Epithelial cell of esophagus (primary cell): ENCODE results near the gene SLC44A4.
"Not testable (repeated sequence)": the region's sequence is repeated elsewhere in the genome, so short reads cannot be mapped to it uniquely, and the experiment has no call there.

Source experiments
- DNase-seq: peaks from one replicate; pipeline ENCODE4 v3.0.0; 2010; ENCODE audit warnings: low read depth
- H3K4me3 ChIP-seq: 2 replicates; pipeline ENCODE4 v1.5.1; 2011; ENCODE audit warnings: mild to moderate bottlenecking, low read length, control low read depth
- CTCF ChIP-seq: IDR thresholded peaks from 2 replicates; pipeline ENCODE4 v1.5.1; 2011; ENCODE audit warnings: low read depth, mild to moderate bottlenecking, low read length, control low read depth, inconsistent platforms; ENCODE audit not compliant: insufficient read depth; ENCODE audit errors: missing control alignments

The SLC44A4 gene

GRCh38 chr6:31907158-31907813 is 28.5 kb upstream of the SLC44A4 start:
- no peak for DNase-seq

GRCh38 chr6:31906727-31907126 is 27.9 kb upstream of the SLC44A4 start:
- not testable (repeated sequence) for DNase-seq

More at GRCh38 chr6:31907158-31907813, 28.5 kb upstream of the SLC44A4 start:
- no peak for TF ChIP-seq CTCF
- H3K4me3 ChIP-seq, result no peak overlapping the region

GRCh38 chr6:31906122-31906521 is 27.3 kb upstream of the SLC44A4 start:
- no peak for TF ChIP-seq CTCF
- no peak overlapping the region for H3K4me3 ChIP-seq
- no peak for DNase-seq

More at GRCh38 chr6:31906727-31907126, 27.9 kb upstream of the SLC44A4 start:
- H3K4me3 ChIP-seq, result not testable (repeated sequence)

- no peak for DNase-seq
- no peak overlapping the region for H3K4me3 ChIP-seq
- no peak for TF ChIP-seq CTCF
Observed at GRCh38 chr6:31905041-31905440, 26.2 kb upstream of the SLC44A4 start.

- no peak for DNase-seq
- TF ChIP-seq CTCF, result no peak
- no peak overlapping the region for H3K4me3 ChIP-seq
Observed at GRCh38 chr6:31903957-31904356, 25.2 kb upstream of the SLC44A4 start.

- no peak for TF ChIP-seq CTCF
- peak; percentile 89 for DNase-seq
- H3K4me3 ChIP-seq, result peak within 1 kb of the TSS; percentile 54
Observed at GRCh38 chr6:31901953-31902643, 23.3 kb upstream of the SLC44A4 start, which contains the start of gene ZBTB12. Gene ZBTB12 (minus strand): TSS chr6:31902086. CDS start chr6:31901305, 781 bp downstream.

GRCh38 chr6:31901415-31901952 is 22.7 kb upstream of the SLC44A4 start:
- TF ChIP-seq CTCF, result no peak
- peak overlapping the region; percentile 54 for H3K4me3 ChIP-seq
- DNase-seq, result peak; percentile 38
